ENCODE data around the gene ATG5. TPM values are rescaled to one million over a fixed set of nuclear protein-coding genes. Genes with fewer than 3 reads are reported as not detected.

Gene ATG5
- total RNA-seq, 2 experiments from 2014 or later = 18.8 to 31.1 TPM

- H3K27ac ChIP-seq (ENCODE audit: low read depth, low read length, poor library complexity, severe bottlenecking) = no peak overlapping the region
- peaks cover under 1% of the 10 kb centered on the region for H3K4me1 ChIP-seq (ENCODE audit: insufficient read depth, low read length, poor library complexity, severe bottlenecking)
- H3K4me3 ChIP-seq (ENCODE audit: low read depth, low read length, poor library complexity, severe bottlenecking) = no peak overlapping the region
- H3K79me2 ChIP-seq (ENCODE audit: insufficient read depth, low read depth, low read length) = no peaks in the 10 kb centered on the region
- ChIA-PET POLR2A (interaction anchor here (0.9 to 1.0 kb wide), 2 partner anchors 37 to 44 kb away, joined by 3 read pairs; no protein-coding TSS in a partner anchor), CTCF (ENCODE audit: unreplicated experiment) (no interaction called here)
- no TSS peak for BruUV-seq (replicated peaks)
- intact Hi-C loops (cut with micrococcal nuclease; ENCODE audit: unreplicated experiment) = no loop called here
- TF ChIP-seq EZH2phosphoT487 (IDR thresholded peaks at IDR 0.05; ENCODE audit: borderline replicate concordance, low read depth, low read length) (no peak), CTCF (conservative IDR thresholded peaks at IDR 0.05; ENCODE audit: low read length) (no peak)
- H3K4me2 ChIP-seq (ENCODE audit: low read length) = no peak overlapping the region
- H2AFZ ChIP-seq (ENCODE audit: low read length) = no peak overlapping the region
- no peaks in the 10 kb centered on the region for H3K9me2 ChIP-seq (ENCODE audit: insufficient read depth, low read length)
- H3K36me3 ChIP-seq (ENCODE audit: insufficient read depth, low read length) = peaks cover 16% of the 10 kb centered on the region; the same call in 1 of the 2 replicates
- H4K20me1 ChIP-seq (ENCODE audit: insufficient read depth, low read length) = no peaks in the 10 kb centered on the region
- DNase-seq (ENCODE audit: low spot score) = no peak
- no peaks in the 10 kb centered on the region for H3K9me3 ChIP-seq (ENCODE audit: low read length)
These were observed 125.6 kb downstream of the ATG5 start for GRCh38 chr6:106199998-106200397.

GRCh38 chr6:106199331-106199730, 126.2 kb downstream of the ATG5 start:
- Histone ChIP-seq H3K36me3 (ENCODE audit: insufficient read depth, low read length) (peaks cover 22% of the 10 kb centered on the region), H3K9me3 (ENCODE audit: low read length) (no peaks in the 10 kb centered on the region), H3K9me2 (ENCODE audit: insufficient read depth, low read length) (no peaks in the 10 kb centered on the region), H3K4me3 (ENCODE audit: low read depth, low read length, poor library complexity, severe bottlenecking) (no peak overlapping the region), H2AFZ (ENCODE audit: low read length) (no peak overlapping the region), H3K4me1 (ENCODE audit: insufficient read depth, low read length, poor library complexity, severe bottlenecking) (no peaks in the 10 kb centered on the region), H3K79me2 (ENCODE audit: insufficient read depth, low read depth, low read length) (no peaks in the 10 kb centered on the region), H3K4me2 (ENCODE audit: low read length) (no peak overlapping the region), H3K27ac (ENCODE audit: low read depth, low read length, poor library complexity, severe bottlenecking) (no peak overlapping the region), H4K20me1 (ENCODE audit: insufficient read depth, low read length) (no peaks in the 10 kb centered on the region)
- ChIA-PET POLR2A (interaction anchor here (0.9 to 2.6 kb wide), 4 partner anchors 10 to 43 kb away, joined by 3 to 9 read pairs (median 3); no protein-coding TSS in a partner anchor), CTCF (ENCODE audit: unreplicated experiment) (no interaction called here)
- BruUV-seq (replicated peaks) = no TSS peak
- no peak for TF ChIP-seq EZH2phosphoT487 (IDR thresholded peaks at IDR 0.05; ENCODE audit: borderline replicate concordance, low read depth, low read length)
- TF ChIP-seq CTCF (conservative IDR thresholded peaks at IDR 0.05; ENCODE audit: low read length) = no peak
- intact Hi-C loops (cut with micrococcal nuclease; ENCODE audit: unreplicated experiment) = no loop called here
- DNase-seq (ENCODE audit: low spot score) = no peak

- CTCF ChIA-PET (ENCODE audit: unreplicated experiment) = no interaction called here
- BruUV-seq (replicated peaks) = no TSS peak
These were observed 128.1 kb downstream of the ATG5 start for GRCh38 chr6:106197441-106197840.

More at GRCh38 chr6:106197441-106197840, 128.1 kb downstream of the ATG5 start:
- H3K9me2 ChIP-seq (ENCODE audit: insufficient read depth, low read length) = no peaks in the 10 kb centered on the region
- no peak overlapping the region for H2AFZ ChIP-seq (ENCODE audit: low read length)
- POLR2A ChIA-PET = interaction anchor here (1.4 to 2.6 kb wide), 3 partner anchors 8 to 24 kb away, joined by 3 to 9 read pairs (median 4); no protein-coding TSS in a partner anchor
- no peaks in the 10 kb centered on the region for H3K4me1 ChIP-seq (ENCODE audit: insufficient read depth, low read length, poor library complexity, severe bottlenecking)
- H3K4me3 ChIP-seq (ENCODE audit: low read depth, low read length, poor library complexity, severe bottlenecking) = no peak overlapping the region
- H3K4me2 ChIP-seq (ENCODE audit: low read length) = no peak overlapping the region
- TF ChIP-seq EZH2phosphoT487 (IDR thresholded peaks at IDR 0.05; ENCODE audit: borderline replicate concordance, low read depth, low read length) (no peak), CTCF (conservative IDR thresholded peaks at IDR 0.05; ENCODE audit: low read length) (no peak)
- H3K9me3 ChIP-seq (ENCODE audit: low read length) = no peaks in the 10 kb centered on the region
- no peaks in the 10 kb centered on the region for H4K20me1 ChIP-seq (ENCODE audit: insufficient read depth, low read length)
- H3K27ac ChIP-seq (ENCODE audit: low read depth, low read length, poor library complexity, severe bottlenecking) = no peak overlapping the region
- no peaks in the 10 kb centered on the region for H3K79me2 ChIP-seq (ENCODE audit: insufficient read depth, low read depth, low read length)
- H3K36me3 ChIP-seq (ENCODE audit: insufficient read depth, low read length) = peaks cover 30% of the 10 kb centered on the region
- intact Hi-C loops (cut with micrococcal nuclease; ENCODE audit: unreplicated experiment) = no loop called here
- DNase-seq (ENCODE audit: low spot score) = peak; percentile 4
